Ramos (cell line): ENCODE data around the gene NSMF.

Source experiments
- in situ Hi-C: fragments of 300-500 bp; cut with MboI; formaldehyde crosslinking; loops from one replicate; pipeline ENCODE4 v1.14.3; 2022; ENCODE audit warnings: low sequenced_read_pairs; ENCODE audit not compliant: unreplicated experiment

The NSMF gene

GRCh38 chr9:137450539-137451222, 8.5 kb downstream of the NSMF start:
- in situ Hi-C loops = loop anchor here (25.0 kb wide), 1 partner anchor 663 kb away; the partner anchor contains the start of genes CCDC183 and TMEM141

- in situ Hi-C loops = loop anchor here (5.0 to 25.0 kb wide), 3 partner anchors 158 to 663 kb away; partner anchors contain the start of genes CCDC183, ENTPD2, SAPCD2 and TMEM141
Measured at GRCh38 chr9:137449931-137450538, 9.1 kb downstream of the NSMF start.

- in situ Hi-C loops = loop anchor here (5.0 to 25.0 kb wide), 2 partner anchors 157 to 387 kb away; partner anchors contain the start of genes ENTPD2 and SAPCD2
Measured at GRCh38 chr9:137449081-137449844, 9.9 kb downstream of the NSMF start.

- in situ Hi-C loops = loop anchor here (5.0 to 25.0 kb wide), 2 partner anchors 156 to 386 kb away; partner anchors contain the start of genes ENTPD2 and SAPCD2
Measured at GRCh38 chr9:137448602-137448962, 10.6 kb downstream of the NSMF start.

- in situ Hi-C loops = loop anchor here (5.0 to 25.0 kb wide), 2 partner anchors 156 to 386 kb away; partner anchors contain the start of genes ENTPD2 and SAPCD2
Measured at GRCh38 chr9:137447722-137448601, 11.2 kb downstream of the NSMF start.

GRCh38 chr9:137446851-137447471, 12.2 kb downstream of the NSMF start:
- in situ Hi-C loops = loop anchor here (5.0 to 25.0 kb wide), 2 partner anchors 155 to 385 kb away; partner anchors contain the start of genes ENTPD2 and SAPCD2

- in situ Hi-C loops = loop anchor here (5.0 to 25.0 kb wide), 2 partner anchors 154 to 384 kb away; partner anchors contain the start of genes ENTPD2 and SAPCD2
Measured at GRCh38 chr9:137445930-137446431, 13.2 kb downstream of the NSMF start.

- in situ Hi-C loops = loop anchor here (5.0 to 25.0 kb wide), 2 partner anchors 153 to 383 kb away; partner anchors contain the start of genes ENTPD2 and SAPCD2
Measured at GRCh38 chr9:137445275-137445807, 13.8 kb downstream of the NSMF start.

- in situ Hi-C loops = loop anchor here (25.0 kb wide), 1 partner anchor 382 kb away; the partner anchor contains the start of genes ENTPD2 and SAPCD2
Measured at GRCh38 chr9:137444106-137444790, 14.9 kb downstream of the NSMF start.

GRCh38 chr9:137441935-137442321, 17.2 kb downstream of the NSMF start:
- in situ Hi-C loops = loop anchor here (25.0 kb wide), 1 partner anchor 380 kb away; the partner anchor contains the start of genes ENTPD2 and SAPCD2

- in situ Hi-C loops = loop anchor here (25.0 kb wide), 1 partner anchor 379 kb away; the partner anchor contains the start of genes ENTPD2 and SAPCD2
Measured at GRCh38 chr9:137441289-137441934, 17.7 kb downstream of the NSMF start, which contains the start of gene ENTPD8. ENTPD8 (minus strand) TSS chr9:137441357; CDS start chr9:137438285, 3,072 bp downstream.

GRCh38 chr9:137439158-137439714, 19.9 kb downstream of the NSMF start:
- in situ Hi-C loops = loop anchor here (25.0 kb wide), 1 partner anchor 377 kb away; the partner anchor contains the start of genes ENTPD2 and SAPCD2

GRCh38 chr9:137438591-137439157, 20.5 kb downstream of the NSMF start:
- in situ Hi-C loops = loop anchor here (25.0 kb wide), 1 partner anchor 376 kb away; the partner anchor contains the start of genes ENTPD2 and SAPCD2

GRCh38 chr9:137437691-137438590, 21.2 kb downstream of the NSMF start:
- in situ Hi-C loops = loop anchor here (25.0 kb wide), 1 partner anchor 376 kb away; the partner anchor contains the start of genes ENTPD2 and SAPCD2
